Measurements from ENCODE around the gene ATF7.
A peak's percentile ranks its signal among the peaks of the same experiment; 100 is the strongest.

The ATF7 gene

DNA sequence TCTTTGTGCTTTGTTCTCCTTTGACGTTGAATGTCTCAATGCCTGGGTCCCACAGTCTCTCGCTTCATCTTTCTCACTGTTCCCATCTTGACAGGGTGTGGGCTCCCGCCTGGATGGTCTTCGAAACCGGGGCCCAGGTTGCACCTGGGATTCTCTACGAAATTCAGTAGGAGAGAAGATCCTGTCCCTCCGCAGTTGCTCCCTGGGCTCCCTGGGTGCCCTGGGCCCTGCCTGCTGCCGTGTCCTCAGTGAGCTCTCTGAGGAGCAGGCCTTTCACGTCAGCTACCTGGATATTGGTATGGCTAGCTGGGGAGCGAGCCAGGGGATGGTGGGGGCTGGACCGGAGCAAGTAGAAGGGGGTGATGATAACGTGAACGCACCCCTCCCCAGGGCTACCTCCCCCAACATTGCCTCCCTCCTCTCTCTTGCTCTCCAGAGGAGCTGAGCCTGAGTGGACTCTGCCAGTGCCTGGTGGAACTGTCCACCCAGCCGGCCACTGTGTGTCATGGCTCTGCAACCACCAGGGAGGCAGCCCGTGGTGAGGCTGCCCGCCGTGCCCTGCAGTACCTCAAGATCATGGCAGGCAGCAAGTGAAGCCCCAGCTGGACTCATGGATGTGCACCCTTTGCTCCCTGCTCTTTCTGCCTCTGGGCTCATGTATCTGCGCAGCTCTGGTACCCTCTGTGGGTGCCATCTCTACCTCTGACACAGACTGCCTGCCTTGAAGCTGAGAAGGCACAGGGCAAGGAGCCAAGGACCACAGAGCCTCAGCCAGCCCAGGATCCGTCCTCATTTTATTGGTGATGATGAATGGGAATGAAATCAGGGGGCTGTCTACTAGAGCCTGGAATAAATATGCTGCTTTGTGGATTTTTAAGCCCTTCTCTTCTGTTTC lies 120.4 kb downstream of the ATF7 start:
- no peak for DNase-seq (ENCODE audit: low read depth)
- TF ChIP-seq, protein P1, sequence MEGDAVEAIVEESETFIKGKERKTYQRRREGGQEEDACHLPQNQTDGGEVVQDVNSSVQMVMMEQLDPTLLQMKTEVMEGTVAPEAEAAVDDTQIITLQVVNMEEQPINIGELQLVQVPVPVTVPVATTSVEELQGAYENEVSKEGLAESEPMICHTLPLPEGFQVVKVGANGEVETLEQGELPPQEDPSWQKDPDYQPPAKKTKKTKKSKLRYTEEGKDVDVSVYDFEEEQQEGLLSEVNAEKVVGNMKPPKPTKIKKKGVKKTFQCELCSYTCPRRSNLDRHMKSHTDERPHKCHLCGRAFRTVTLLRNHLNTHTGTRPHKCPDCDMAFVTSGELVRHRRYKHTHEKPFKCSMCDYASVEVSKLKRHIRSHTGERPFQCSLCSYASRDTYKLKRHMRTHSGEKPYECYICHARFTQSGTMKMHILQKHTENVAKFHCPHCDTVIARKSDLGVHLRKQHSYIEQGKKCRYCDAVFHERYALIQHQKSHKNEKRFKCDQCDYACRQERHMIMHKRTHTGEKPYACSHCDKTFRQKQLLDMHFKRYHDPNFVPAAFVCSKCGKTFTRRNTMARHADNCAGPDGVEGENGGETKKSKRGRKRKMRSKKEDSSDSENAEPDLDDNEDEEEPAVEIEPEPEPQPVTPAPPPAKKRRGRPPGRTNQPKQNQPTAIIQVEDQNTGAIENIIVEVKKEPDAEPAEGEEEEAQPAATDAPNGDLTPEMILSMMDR (IDR thresholded peaks at IDR 0.05; ENCODE audit: low read depth, low read length): no peak
- TF ChIP-seq, protein P2, sequence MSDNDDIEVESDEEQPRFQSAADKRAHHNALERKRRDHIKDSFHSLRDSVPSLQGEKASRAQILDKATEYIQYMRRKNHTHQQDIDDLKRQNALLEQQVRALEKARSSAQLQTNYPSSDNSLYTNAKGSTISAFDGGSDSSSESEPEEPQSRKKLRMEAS (IDR thresholded peaks at IDR 0.05; ENCODE audit: low read depth, low read length): no peak
- no peak for TF ChIP-seq POLR2A (IDR thresholded peaks at IDR 0.05; ENCODE audit: extremely low read depth, insufficient read length)
- TF ChIP-seq MYC (IDR thresholded peaks at IDR 0.05; ENCODE audit: low read depth, low read length): no peak
- H3K4me3 ChIP-seq (ENCODE audit: low read depth, low read length): no peak overlapping the region

DNA sequence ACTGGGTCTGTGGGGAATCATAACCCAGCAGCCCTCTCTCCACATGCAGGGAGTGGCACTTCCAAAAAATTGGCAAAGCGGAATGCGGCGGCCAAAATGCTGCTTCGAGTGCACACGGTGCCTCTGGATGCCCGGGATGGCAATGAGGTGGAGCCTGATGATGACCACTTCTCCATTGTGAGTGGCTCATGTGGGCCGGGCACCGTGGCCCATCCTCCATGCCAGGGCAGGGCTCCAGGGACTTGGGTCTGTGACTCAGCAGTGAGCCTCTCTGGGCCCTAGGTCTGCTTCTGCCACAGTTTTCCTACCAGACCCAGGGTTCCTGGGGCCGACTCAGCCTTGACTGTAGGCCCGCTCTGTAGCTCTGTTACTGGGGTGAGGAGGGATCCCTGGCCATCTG lies 121.1 kb downstream of the ATF7 start:
- TF ChIP-seq POLR2A (IDR thresholded peaks at IDR 0.05; ENCODE audit: extremely low read depth, insufficient read length): no peak
- TF ChIP-seq, protein P2 (IDR thresholded peaks at IDR 0.05; ENCODE audit: low read depth, low read length): no peak
- TF ChIP-seq, protein P1 (IDR thresholded peaks at IDR 0.05; ENCODE audit: low read depth, low read length): no peak
- no peak for TF ChIP-seq MYC (IDR thresholded peaks at IDR 0.05; ENCODE audit: low read depth, low read length)
- H3K4me3 ChIP-seq (ENCODE audit: low read depth, low read length): no peak overlapping the region
- no peak for DNase-seq (ENCODE audit: low read depth)

GRCh38 chr12:53504004-53504920 lies 121.9 kb downstream of the ATF7 start:
- no peak for DNase-seq (ENCODE audit: low read depth)
- no peak overlapping the region for H3K4me3 ChIP-seq (ENCODE audit: low read depth, low read length)
- TF ChIP-seq POLR2A (IDR thresholded peaks at IDR 0.05; ENCODE audit: extremely low read depth, insufficient read length) (no peak), MYC (IDR thresholded peaks at IDR 0.05; ENCODE audit: low read depth, low read length) (no peak)
- TF ChIP-seq, protein P1 (IDR thresholded peaks at IDR 0.05; ENCODE audit: low read depth, low read length): no peak
- TF ChIP-seq, protein P2 (IDR thresholded peaks at IDR 0.05; ENCODE audit: low read depth, low read length): no peak

- peak overlapping the region; percentile 96 for H3K4me3 ChIP-seq (ENCODE audit: low read depth, low read length)
- TF ChIP-seq, protein P2 (IDR thresholded peaks at IDR 0.05; ENCODE audit: low read depth, low read length): no peak
- TF ChIP-seq, protein P1 (IDR thresholded peaks at IDR 0.05; ENCODE audit: low read depth, low read length): no peak
- TF ChIP-seq MYC (IDR thresholded peaks at IDR 0.05; ENCODE audit: low read depth, low read length): no peak
- no peak for TF ChIP-seq POLR2A (IDR thresholded peaks at IDR 0.05; ENCODE audit: extremely low read depth, insufficient read length)
- DNase-seq (ENCODE audit: low read depth): no peak
Observed at GRCh38 chr12:53502983-53503728, 123.0 kb downstream of the ATF7 start.

DNA sequence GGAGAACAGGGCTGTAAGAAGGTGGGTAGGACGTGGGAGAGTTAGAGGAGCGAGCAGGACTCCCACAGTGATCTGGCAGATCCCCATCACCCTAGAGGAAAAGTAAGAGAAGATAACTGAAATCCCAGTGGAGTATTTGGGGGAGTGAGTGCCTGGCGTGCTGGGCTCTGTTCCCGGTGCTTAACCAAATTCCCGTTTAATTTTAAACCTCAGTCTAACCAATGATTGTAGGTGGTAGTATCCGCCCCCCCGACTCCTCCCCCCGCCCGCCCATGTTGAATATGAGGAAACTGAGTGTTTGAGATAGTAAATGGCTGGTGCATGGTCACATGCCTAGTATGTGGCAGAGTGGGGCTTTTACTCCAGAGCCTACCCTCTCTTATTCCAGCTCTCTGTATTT lies 123.9 kb downstream of the ATF7 start:
- DNase-seq (ENCODE audit: low read depth): no peak
- no peak for TF ChIP-seq POLR2A (IDR thresholded peaks at IDR 0.05; ENCODE audit: extremely low read depth, insufficient read length)
- TF ChIP-seq, protein P2 (IDR thresholded peaks at IDR 0.05; ENCODE audit: low read depth, low read length): no peak
- TF ChIP-seq MYC (IDR thresholded peaks at IDR 0.05; ENCODE audit: low read depth, low read length): no peak
- TF ChIP-seq, protein P1 (IDR thresholded peaks at IDR 0.05; ENCODE audit: low read depth, low read length): no peak
- peak overlapping the region; percentile 96 for H3K4me3 ChIP-seq (ENCODE audit: low read depth, low read length)
